GM19025 (cell line): ENCODE data around the gene GJD2.

Experiments
- ATAC-seq: cut with Tn5 transposase; IDR thresholded peaks from one replicate; pipeline ENCODE4 v1.9.1; 2021; ENCODE audit warnings: mild to moderate bottlenecking, low read depth, moderate library complexity; ENCODE audit not compliant: unreplicated experiment

The GJD2 gene

GRCh38 chr15:34726406-34727100 lies 28.2 kb downstream of the GJD2 start:
- no peak for ATAC-seq

- no peak for ATAC-seq
Measured at GRCh38 chr15:34725556-34725955, 29.2 kb downstream of the GJD2 start.

GRCh38 chr15:34724481-34724880 lies 30.3 kb downstream of the GJD2 start:
- ATAC-seq = no peak

GRCh38 chr15:34722439-34722836 lies 32.4 kb downstream of the GJD2 start:
- no peak for ATAC-seq

DNA sequence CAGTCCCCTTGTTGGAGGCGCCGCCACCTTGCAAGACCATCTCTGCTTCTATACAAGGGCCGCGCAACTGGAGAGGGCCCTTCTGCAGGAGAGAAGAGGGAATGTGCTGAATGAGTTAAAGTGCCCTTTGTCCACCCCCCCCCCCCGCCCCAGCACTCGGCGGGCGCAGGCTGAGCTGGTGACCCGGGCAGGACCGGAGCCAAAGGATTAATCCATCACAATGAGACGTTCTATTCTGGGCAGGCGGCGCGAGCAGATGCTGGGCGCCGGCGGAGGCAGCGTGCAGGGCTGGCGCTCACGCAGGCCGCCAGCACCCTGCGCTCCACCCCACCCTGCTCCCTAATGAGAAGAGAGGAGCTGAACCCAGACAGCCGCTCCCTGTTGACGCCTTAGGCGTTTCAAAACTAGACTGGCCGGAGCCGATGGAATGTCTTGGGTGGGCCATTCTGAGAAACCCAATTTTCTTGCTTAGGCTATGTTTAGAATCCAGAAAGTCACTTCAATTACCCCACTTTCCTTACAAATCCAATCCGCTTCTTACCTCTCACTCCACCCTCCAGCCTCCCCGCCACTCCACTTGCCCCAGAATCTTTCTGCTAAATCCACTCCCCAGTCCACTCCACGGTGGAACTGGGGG lies 32.9 kb downstream of the GJD2 start:
- no peak for ATAC-seq

DNA sequence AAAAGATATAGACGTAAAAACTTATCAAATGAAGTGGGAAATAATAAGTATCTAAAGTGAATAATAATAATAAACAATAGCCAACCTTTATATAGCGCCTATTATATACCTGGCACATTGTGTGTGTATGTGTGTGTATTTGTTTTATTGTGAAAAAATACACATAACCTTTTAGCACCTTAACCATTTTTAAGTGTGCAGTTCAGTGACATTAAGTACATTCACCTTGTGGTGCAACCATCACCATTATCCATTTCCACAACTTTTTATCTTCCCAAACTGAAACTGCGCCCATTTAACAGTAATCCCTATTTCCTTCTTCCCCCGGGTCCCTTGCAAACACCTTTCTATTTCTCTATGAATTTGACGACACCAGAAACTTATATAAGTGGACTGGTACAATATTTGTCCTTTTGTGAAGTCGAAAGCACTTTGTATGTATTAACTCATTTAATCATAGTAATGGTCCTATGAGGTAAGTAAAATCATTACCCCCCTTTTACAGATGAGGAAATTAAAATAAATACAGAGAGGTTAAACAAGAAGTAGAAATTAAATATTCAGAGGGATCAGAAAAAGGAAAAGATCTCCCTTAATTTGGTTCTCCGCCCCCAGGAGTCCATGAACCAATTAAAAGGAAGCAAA lies 33.5 kb downstream of the GJD2 start:
- ATAC-seq = no peak

GRCh38 chr15:34719695-34720094 lies 35.1 kb downstream of the GJD2 start:
- no peak for ATAC-seq

- no peak for ATAC-seq
Measured at GRCh38 chr15:34718681-34719665, 35.8 kb downstream of the GJD2 start.

GRCh38 chr15:34717729-34718128 lies 37.1 kb downstream of the GJD2 start:
- no peak for ATAC-seq

DNA sequence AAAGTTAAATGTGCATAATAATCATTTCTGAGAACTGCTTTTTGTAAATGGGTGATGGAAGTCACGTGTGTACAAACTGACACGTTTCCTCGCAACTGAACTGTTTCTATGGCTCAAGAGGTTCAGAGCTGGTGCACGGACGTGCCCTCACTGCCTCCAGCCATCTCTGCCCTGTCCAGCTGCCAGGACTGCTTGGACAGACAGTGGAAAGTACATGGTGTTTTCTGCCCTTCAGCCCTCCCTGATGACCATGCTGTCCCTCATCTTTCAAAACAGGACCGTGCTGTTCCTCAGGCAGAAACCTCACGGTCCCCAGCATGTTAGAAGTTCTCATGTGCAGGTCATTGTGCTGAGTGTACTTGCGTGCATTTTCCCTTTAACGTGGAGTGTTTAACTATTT lies 38.7 kb downstream of the GJD2 start:
- ATAC-seq = no peak

- no peak for ATAC-seq
Measured at GRCh38 chr15:34714476-34715121, 40.2 kb downstream of the GJD2 start.

DNA sequence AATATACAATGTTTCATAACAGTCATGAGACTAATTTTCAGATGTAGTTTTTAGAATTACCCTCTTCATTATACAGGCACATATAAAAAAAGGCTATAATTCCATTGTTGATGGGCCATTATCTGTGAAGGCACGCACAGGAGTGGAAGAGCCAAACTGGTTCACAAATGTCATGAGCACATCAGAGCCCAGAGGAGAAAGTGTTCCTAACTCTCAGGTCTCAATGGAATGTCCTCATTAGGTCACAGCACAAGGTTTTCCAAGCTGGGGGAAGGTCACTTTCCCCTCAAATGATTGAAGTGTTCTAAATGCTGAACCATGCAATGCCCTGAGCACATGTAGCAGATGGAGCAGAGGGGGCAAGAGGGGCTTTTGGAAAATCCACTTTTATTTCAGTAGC lies 41.2 kb downstream of the GJD2 start:
- ATAC-seq = no peak

DNA sequence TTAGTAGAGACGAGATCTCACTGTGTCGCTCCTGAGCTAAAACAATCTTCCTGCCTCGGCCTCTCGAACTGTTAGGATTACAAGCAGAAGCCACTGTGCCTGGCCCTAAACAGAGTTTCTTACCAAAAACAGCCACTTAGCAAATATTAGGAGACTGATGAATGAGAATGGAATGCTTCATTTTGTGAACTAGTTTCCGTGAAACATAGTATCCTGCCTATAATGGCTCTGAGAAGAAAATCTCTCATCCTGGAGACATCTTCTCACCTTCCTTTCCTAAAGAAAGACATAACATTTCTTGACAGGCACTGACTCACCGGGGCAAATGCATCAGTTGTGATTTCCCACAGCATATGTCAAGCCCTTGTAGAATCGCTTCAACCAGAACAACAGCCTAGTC lies 44.9 kb downstream of the GJD2 start:
- no peak for ATAC-seq

- no peak for ATAC-seq
Measured at GRCh38 chr15:34708422-34708821, 46.4 kb downstream of the GJD2 start.

- ATAC-seq = no peak
Measured at GRCh38 chr15:34701536-34701935, 53.3 kb downstream of the GJD2 start.
